Esophagus squamous epithelium (tissue), 4 donors: Measurements from ENCODE around the gene RASGRF2.

Experiments
- CTCF ChIP-seq, 6 experiments: fragments of 450-650 bp in 4 of 6; fragments of 200-600 bp in 2 of 6; sonication (generic) in 2 of 6; IDR thresholded peaks; one replicate each; pipeline ENCODE4 v1.5.1; 2016 to 2019; ENCODE audit warnings: antibody characterized with exemption in 6 of 6, mild to moderate bottlenecking in 4 of 6, moderate library complexity in 4 of 6
- POLR2A ChIP-seq, 4 donors: fragments of 450-650 bp; IDR thresholded peaks; one replicate each; pipeline ENCODE4 v1.6.1; 2017; ENCODE audit warnings: antibody characterized with exemption in 4 of 4, mild to moderate bottlenecking in 4 of 4, moderate library complexity in 3 of 4

- TF ChIP-seq CTCF (IDR thresholded peaks at IDR 0.05) (no peak), POLR2A (IDR thresholded peaks at IDR 0.05) (no peak)
Measured at GRCh38 chr5:80963521-80963895, 3.3 kb downstream of the RASGRF2 start.
